Astrocyte (in vitro differentiated cells and primary cell): ENCODE data around the gene PIWIL1.

ENCODE experiments used
- EZH2 ChIP-seq: IDR thresholded peaks from 2 replicates; pipeline ENCODE4 v1.6.1; 2012; ENCODE audit warnings: mild to moderate bottlenecking, low read length, inconsistent platforms; ENCODE audit not compliant: insufficient read depth
- TF ChIP-seq, protein P1 (sequence below): IDR thresholded peaks from 2 replicates; pipeline ENCODE4 v1.5.1; 2011; ENCODE audit warnings: low read depth, mild to moderate bottlenecking, inconsistent platforms, low read length, moderate library complexity; ENCODE audit not compliant: insufficient read depth

DNA sequence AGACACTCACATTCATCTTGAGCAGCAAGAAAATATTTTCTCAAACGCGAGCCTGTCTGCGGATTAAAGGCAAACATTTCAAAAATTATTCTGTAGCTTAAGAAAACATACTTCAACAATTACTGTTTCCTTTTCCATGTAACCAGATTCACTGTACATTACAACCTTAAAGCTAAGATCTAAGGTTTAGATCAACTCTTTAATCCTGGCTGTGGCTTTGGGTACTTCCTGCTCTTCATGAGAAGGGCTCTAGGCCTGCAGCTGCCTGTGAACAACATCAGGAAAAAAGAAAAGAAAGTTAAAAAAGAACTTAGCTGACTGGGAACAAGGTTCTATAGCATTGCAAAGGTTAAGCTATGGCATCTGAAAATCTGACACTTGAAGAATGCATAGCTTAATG is 21.4 kb upstream of the PIWIL1 start:
- TF ChIP-seq, protein P1, sequence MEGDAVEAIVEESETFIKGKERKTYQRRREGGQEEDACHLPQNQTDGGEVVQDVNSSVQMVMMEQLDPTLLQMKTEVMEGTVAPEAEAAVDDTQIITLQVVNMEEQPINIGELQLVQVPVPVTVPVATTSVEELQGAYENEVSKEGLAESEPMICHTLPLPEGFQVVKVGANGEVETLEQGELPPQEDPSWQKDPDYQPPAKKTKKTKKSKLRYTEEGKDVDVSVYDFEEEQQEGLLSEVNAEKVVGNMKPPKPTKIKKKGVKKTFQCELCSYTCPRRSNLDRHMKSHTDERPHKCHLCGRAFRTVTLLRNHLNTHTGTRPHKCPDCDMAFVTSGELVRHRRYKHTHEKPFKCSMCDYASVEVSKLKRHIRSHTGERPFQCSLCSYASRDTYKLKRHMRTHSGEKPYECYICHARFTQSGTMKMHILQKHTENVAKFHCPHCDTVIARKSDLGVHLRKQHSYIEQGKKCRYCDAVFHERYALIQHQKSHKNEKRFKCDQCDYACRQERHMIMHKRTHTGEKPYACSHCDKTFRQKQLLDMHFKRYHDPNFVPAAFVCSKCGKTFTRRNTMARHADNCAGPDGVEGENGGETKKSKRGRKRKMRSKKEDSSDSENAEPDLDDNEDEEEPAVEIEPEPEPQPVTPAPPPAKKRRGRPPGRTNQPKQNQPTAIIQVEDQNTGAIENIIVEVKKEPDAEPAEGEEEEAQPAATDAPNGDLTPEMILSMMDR, result no peak
- TF ChIP-seq EZH2, result no peak
